SK-N-SH (cell line): ENCODE measurements around the gene RGL1. TPM values are rescaled to one million over a fixed set of nuclear protein-coding genes. Genes with fewer than 3 reads are reported as not detected.

Experiments
- CTCF ChIA-PET: fragments of 300-600, 350-600 bp; formaldehyde crosslinking; extraction: SDS; loops from one replicate; lab custom pipeline; 2021; lab: Yijun Ruan, JAX
- POLR2A ChIA-PET: fragments of 350-600 bp; sonication (Branson Sonifier 250); formaldehyde crosslinking; extraction: SDS; loops from one replicate; lab custom pipeline; 2020; ENCODE audit warnings: antibody characterized with exemption, inconsistent platforms; lab: Yijun Ruan, JAX
- DNase-seq: peaks from one replicate; pipeline ENCODE4 v3.0.0; 2012
- H2AFZ ChIP-seq: fragments of 200-600 bp; sonication (generic); 2 replicates; pipeline ENCODE4 v1.8.1; 2016; ENCODE audit warnings: antibody characterized with exemption, mild to moderate bottlenecking, low read depth
- H3F3A ChIP-seq: fragments of 200-600 bp; sonication (generic); replicated peaks from 2 replicates; pipeline ENCODE3; 2016; ENCODE audit warnings: antibody characterized with exemption, mild to moderate bottlenecking; ENCODE audit not compliant: insufficient read depth
- H3K27ac ChIP-seq, 2 experiments: fragments of 200-500 bp in 1 of 2; fragments of 200-600 bp in 1 of 2; sonication (Bioruptor generic) in 1 of 2; sonication (generic), shearing (Covaris generic) in 1 of 2; 2 replicates each; pipeline versions ENCODE4 v1.5.1 to v1.6.1; 2014 to 2016; ENCODE audit warnings: low read depth in 2 of 2, inconsistent platforms in 1 of 2, low read length in 1 of 2, mild to moderate bottlenecking in 1 of 2, mixed read lengths in 1 of 2
- H3K27me3 ChIP-seq: fragments of 200-600 bp; sonication (generic), shearing (Covaris generic); 2 replicates; pipeline ENCODE4 v1.6.1; 2016; ENCODE audit warnings: mixed run types; ENCODE audit not compliant: insufficient read depth
- H3K36me3 ChIP-seq, 2 experiments: fragments of 200-500 bp in 1 of 2; fragments of 200-600 bp in 1 of 2; sonication (Bioruptor generic) in 1 of 2; sonication (generic) in 1 of 2; replicated peaks in 1 of 2; 2 replicates each; pipeline versions ENCODE3 to v1.5.1; 2014 to 2016; ENCODE audit warnings: low read length in 1 of 2, mild to moderate bottlenecking in 1 of 2; ENCODE audit not compliant: insufficient read depth in 2 of 2, control insufficient read depth in 1 of 2
- H3K4me1 ChIP-seq, 2 experiments: fragments of 200-500 bp in 1 of 2; fragments of 200-600 bp in 1 of 2; sonication (Bioruptor generic) in 1 of 2; sonication (generic), shearing (Covaris generic) in 1 of 2; 2 replicates each; pipeline versions ENCODE4 v1.5.1 to v1.6.1; 2014 to 2016; ENCODE audit warnings: low read depth in 1 of 2, low read length in 1 of 2, mixed run types in 1 of 2; ENCODE audit not compliant: insufficient read depth in 2 of 2, control insufficient read depth in 1 of 2
- H3K4me2 ChIP-seq: fragments of 200-600 bp; sonication (generic), shearing (Covaris generic); 2 replicates; pipeline ENCODE4 v1.6.1; 2017; ENCODE audit warnings: mixed run types
- H3K4me3 ChIP-seq, 2 experiments: fragments of 200-500 bp in 1 of 2; fragments of 200-600 bp in 1 of 2; sonication (Bioruptor generic) in 1 of 2; sonication (generic), shearing (Covaris generic) in 1 of 2; 2 replicates each; pipeline versions ENCODE4 v1.5.1 to v1.8.1; 2014 to 2016; ENCODE audit warnings: low read depth in 2 of 2, inconsistent platforms in 1 of 2, low read length in 1 of 2, mild to moderate bottlenecking in 1 of 2, mixed read lengths in 1 of 2, moderate library complexity in 1 of 2
- H3K79me2 ChIP-seq: fragments of 200-600 bp; sonication (generic); 2 replicates; pipeline ENCODE4 v1.8.1; 2017; ENCODE audit warnings: mild to moderate bottlenecking; ENCODE audit not compliant: insufficient read depth
- H3K9ac ChIP-seq: fragments of 200-600 bp; sonication (generic); 2 replicates; pipeline ENCODE4 v1.6.1; 2017; ENCODE audit warnings: mixed run types
- H3K9me2 ChIP-seq: fragments of 200-600 bp; sonication (generic); 2 replicates; pipeline ENCODE4 v1.6.1; 2017; ENCODE audit warnings: mixed run types
- H3K9me3 ChIP-seq: fragments of 200-600 bp; sonication (generic); 2 replicates; pipeline ENCODE4 v1.6.1; 2017; ENCODE audit warnings: mixed run types, mild to moderate bottlenecking, moderate library complexity
- H4K20me1 ChIP-seq: fragments of 200-600 bp; sonication (generic); 2 replicates; pipeline ENCODE4 v1.6.1; 2017; ENCODE audit warnings: mild to moderate bottlenecking, mixed run types; ENCODE audit not compliant: insufficient read depth
- CHD2 ChIP-seq: fragments of 150-350 bp; IDR thresholded peaks from 2 replicates; pipeline ENCODE4 v1.6.1; 2018; ENCODE audit warnings: low read length; ENCODE audit not compliant: partially characterized antibody
- EP300 ChIP-seq, 2 experiments: IDR thresholded peaks; 2 replicates each; pipeline versions ENCODE4 v1.4.0 to v1.6.1; 2012; ENCODE audit warnings: borderline replicate concordance in 1 of 2, low read depth in 1 of 2, low read length in 1 of 2
- MXI1 ChIP-seq: IDR thresholded peaks from 2 replicates; pipeline ENCODE4 v1.6.1; 2012; ENCODE audit warnings: mild to moderate bottlenecking, low read depth, low read length, improper control_type of control experiment
- NRF1 ChIP-seq: IDR thresholded peaks from 2 replicates; pipeline ENCODE4 v1.6.1; 2012; ENCODE audit warnings: low read depth, mild to moderate bottlenecking, low read length
- POLR2AphosphoS5 ChIP-seq: IDR thresholded peaks from 2 replicates; pipeline ENCODE4 v1.6.1; 2012; ENCODE audit warnings: low read depth, low read length
- RCOR1 ChIP-seq: fragments of 150-350 bp; IDR thresholded peaks from 2 replicates; pipeline ENCODE4 v1.6.1; 2017; ENCODE audit warnings: antibody characterized with exemption, low read length
- RXRA ChIP-seq: IDR thresholded peaks from 2 replicates; pipeline ENCODE4 v1.4.0; 2012; ENCODE audit warnings: low read depth, mild to moderate bottlenecking, borderline replicate concordance
- TCF12 ChIP-seq: IDR thresholded peaks from 2 replicates; pipeline ENCODE4 v1.4.0; 2012
- WGBS: methylation state at CpG from one replicate; pipeline ENCODE4 v1.1.6; 2017; ENCODE audit warnings: low lambda C conversion rate; 5-methylcytosine and 5-hydroxymethylcytosine counted together
- polyA plus RNA-seq, 3 experiments: library from polyadenylated mRNA; depleted of rRNA; stranded (reverse); fragments of >200 nt; gene quantifications; 2 replicates each; pipeline ENCODE4 v1.2.3, GENCODE V29; 2012
- TF ChIP-seq, protein P1 (sequence below): fragments of 200-600 bp; sonication (generic); IDR thresholded peaks from 2 replicates; pipeline ENCODE4 v1.6.1; 2017; ENCODE audit warnings: antibody characterized with exemption, mild to moderate bottlenecking, moderate library complexity
- TF ChIP-seq, protein P2 (sequence below): IDR thresholded peaks from 2 replicates; pipeline ENCODE4 v1.4.0; 2012; ENCODE audit warnings: low read depth, borderline replicate concordance
- TF ChIP-seq, protein P3 (sequence below): IDR thresholded peaks from 2 replicates; pipeline ENCODE4 v1.6.1; 2012; ENCODE audit warnings: mild to moderate bottlenecking, low read depth, low read length, moderate library complexity
- TF ChIP-seq, protein P4 (sequence below): fragments of 150-350 bp; IDR thresholded peaks from 2 replicates; pipeline ENCODE4 v1.6.1; 2017; ENCODE audit warnings: antibody characterized with exemption, low read length, low read depth, borderline replicate concordance

The RGL1 gene
- polyA plus RNA-seq, 1 of the 3 experiments (the other 2 are of a cell fraction): 8.3 TPM

DNA sequence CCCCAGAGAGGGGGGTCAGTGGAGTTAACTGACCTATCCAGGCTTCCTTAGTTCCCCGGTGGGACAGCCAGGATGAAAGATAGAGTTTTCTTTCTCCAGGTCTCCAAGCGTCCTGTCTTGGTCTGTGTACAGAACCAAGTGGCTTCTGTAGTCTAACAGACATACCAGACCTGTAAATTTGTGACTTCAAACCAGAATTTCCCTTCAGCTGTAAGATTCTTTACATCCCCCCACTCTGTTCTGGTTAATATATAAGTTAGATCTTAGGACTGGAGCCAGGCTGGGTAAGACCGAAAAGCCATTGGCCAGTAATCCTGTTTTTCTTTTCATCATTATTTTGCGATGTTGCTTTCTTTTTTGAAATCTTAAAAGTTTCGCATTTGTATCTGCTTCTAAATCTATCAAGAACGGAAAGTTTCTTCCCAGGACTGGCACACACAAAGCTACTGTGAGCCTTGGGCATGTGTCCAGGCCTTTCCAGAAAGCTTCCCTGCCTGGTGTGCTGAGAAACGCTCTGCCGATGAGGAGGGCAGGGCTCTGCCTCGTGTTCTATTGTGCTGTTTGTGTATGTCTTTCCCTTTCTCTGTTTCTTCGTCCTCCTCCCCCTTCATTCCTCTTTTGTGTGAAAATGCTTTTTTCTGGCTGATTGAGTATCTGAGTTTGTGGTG lies 72.3 kb downstream of the RGL1 start:
- POLR2A ChIA-PET: no interaction called here
- DNase-seq: no peak
- H3K27ac ChIP-seq: no peak overlapping the region

More for the DNA sequence above, 72.3 kb downstream of the RGL1 start:
- Histone ChIP-seq H3K9me3 (no peaks in the 10 kb centered on the region), H3K27me3 (no peaks in the 10 kb centered on the region), H4K20me1 (no peaks in the 10 kb centered on the region), H2AFZ (no peak overlapping the region), H3F3A (no peaks in the 10 kb centered on the region), H3K4me1 (peaks cover 13 to 26% of the 10 kb centered on the region in 2 experiments; a peak in 3 of 4 replicates), H3K36me3 (peaks cover 4 to 23% of the 10 kb centered on the region in 2 experiments), H3K9me2 (no peaks in the 10 kb centered on the region), H3K79me2 (no peaks in the 10 kb centered on the region), H3K4me2 (no peak overlapping the region), H3K4me3 (no peak overlapping the region), H3K9ac (no peak overlapping the region)
- TF ChIP-seq POLR2AphosphoS5 (no peak), EP300 (IDR thresholded peaks at IDR 0.05; ENCODE audit: borderline replicate concordance in 1 of 2, low read depth in 1 of 2, low read length in 1 of 2) (no peak), RCOR1 (no peak), MXI1 (no peak), RXRA (no peak), CHD2 (no peak), TCF12 (no peak), NRF1 (no peak)
- TF ChIP-seq, protein P1, sequence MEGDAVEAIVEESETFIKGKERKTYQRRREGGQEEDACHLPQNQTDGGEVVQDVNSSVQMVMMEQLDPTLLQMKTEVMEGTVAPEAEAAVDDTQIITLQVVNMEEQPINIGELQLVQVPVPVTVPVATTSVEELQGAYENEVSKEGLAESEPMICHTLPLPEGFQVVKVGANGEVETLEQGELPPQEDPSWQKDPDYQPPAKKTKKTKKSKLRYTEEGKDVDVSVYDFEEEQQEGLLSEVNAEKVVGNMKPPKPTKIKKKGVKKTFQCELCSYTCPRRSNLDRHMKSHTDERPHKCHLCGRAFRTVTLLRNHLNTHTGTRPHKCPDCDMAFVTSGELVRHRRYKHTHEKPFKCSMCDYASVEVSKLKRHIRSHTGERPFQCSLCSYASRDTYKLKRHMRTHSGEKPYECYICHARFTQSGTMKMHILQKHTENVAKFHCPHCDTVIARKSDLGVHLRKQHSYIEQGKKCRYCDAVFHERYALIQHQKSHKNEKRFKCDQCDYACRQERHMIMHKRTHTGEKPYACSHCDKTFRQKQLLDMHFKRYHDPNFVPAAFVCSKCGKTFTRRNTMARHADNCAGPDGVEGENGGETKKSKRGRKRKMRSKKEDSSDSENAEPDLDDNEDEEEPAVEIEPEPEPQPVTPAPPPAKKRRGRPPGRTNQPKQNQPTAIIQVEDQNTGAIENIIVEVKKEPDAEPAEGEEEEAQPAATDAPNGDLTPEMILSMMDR: no peak
- TF ChIP-seq, protein P2, sequence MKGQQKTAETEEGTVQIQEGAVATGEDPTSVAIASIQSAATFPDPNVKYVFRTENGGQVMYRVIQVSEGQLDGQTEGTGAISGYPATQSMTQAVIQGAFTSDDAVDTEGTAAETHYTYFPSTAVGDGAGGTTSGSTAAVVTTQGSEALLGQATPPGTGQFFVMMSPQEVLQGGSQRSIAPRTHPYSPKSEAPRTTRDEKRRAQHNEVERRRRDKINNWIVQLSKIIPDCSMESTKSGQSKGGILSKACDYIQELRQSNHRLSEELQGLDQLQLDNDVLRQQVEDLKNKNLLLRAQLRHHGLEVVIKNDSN: no peak
- TF ChIP-seq, protein P3, sequence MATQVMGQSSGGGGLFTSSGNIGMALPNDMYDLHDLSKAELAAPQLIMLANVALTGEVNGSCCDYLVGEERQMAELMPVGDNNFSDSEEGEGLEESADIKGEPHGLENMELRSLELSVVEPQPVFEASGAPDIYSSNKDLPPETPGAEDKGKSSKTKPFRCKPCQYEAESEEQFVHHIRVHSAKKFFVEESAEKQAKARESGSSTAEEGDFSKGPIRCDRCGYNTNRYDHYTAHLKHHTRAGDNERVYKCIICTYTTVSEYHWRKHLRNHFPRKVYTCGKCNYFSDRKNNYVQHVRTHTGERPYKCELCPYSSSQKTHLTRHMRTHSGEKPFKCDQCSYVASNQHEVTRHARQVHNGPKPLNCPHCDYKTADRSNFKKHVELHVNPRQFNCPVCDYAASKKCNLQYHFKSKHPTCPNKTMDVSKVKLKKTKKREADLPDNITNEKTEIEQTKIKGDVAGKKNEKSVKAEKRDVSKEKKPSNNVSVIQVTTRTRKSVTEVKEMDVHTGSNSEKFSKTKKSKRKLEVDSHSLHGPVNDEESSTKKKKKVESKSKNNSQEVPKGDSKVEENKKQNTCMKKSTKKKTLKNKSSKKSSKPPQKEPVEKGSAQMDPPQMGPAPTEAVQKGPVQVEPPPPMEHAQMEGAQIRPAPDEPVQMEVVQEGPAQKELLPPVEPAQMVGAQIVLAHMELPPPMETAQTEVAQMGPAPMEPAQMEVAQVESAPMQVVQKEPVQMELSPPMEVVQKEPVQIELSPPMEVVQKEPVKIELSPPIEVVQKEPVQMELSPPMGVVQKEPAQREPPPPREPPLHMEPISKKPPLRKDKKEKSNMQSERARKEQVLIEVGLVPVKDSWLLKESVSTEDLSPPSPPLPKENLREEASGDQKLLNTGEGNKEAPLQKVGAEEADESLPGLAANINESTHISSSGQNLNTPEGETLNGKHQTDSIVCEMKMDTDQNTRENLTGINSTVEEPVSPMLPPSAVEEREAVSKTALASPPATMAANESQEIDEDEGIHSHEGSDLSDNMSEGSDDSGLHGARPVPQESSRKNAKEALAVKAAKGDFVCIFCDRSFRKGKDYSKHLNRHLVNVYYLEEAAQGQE: no peak
- TF ChIP-seq, protein P4, sequence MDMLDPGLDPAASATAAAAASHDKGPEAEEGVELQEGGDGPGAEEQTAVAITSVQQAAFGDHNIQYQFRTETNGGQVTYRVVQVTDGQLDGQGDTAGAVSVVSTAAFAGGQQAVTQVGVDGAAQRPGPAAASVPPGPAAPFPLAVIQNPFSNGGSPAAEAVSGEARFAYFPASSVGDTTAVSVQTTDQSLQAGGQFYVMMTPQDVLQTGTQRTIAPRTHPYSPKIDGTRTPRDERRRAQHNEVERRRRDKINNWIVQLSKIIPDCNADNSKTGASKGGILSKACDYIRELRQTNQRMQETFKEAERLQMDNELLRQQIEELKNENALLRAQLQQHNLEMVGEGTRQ: no peak
- CTCF ChIA-PET: interaction anchor here (0.9 to 1.5 kb wide), 2 partner anchors 11 to 221 kb away, joined by 3 to 4 read pairs; no protein-coding TSS in a partner anchor
- 73% methylated on average over 10 of the region's 10 CpGs for WGBS
